ENCODE measurements around the gene SMARCC2. TPM values are rescaled to one million over a fixed set of nuclear protein-coding genes. Genes with fewer than 3 reads are reported as not detected.

Gene SMARCC2
- total and polyA plus RNA-seq, 12 donors = 16.2 to 81.9 (median 60.7) TPM

DNA sequence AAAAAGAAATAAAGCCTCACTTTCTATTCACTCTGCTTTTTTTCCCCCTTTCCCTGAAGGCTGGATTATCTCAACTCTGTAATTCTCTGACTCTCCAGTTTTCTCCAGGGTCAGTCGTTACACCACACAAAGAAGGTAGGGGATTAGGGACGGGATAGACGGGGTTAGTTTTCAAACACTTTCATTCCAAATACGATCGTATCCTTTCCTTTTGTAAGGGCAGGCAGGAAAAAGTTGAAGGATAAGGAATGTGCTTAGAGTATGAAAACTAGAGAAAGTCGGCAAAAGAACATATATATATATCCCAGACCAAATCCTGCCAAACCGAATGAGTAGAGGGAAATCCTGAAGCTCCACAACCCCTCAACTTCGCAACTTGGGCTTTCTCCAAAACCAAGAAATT lies 61.8 kb downstream of the SMARCC2 start:
- TF ChIP-seq, protein P1, sequence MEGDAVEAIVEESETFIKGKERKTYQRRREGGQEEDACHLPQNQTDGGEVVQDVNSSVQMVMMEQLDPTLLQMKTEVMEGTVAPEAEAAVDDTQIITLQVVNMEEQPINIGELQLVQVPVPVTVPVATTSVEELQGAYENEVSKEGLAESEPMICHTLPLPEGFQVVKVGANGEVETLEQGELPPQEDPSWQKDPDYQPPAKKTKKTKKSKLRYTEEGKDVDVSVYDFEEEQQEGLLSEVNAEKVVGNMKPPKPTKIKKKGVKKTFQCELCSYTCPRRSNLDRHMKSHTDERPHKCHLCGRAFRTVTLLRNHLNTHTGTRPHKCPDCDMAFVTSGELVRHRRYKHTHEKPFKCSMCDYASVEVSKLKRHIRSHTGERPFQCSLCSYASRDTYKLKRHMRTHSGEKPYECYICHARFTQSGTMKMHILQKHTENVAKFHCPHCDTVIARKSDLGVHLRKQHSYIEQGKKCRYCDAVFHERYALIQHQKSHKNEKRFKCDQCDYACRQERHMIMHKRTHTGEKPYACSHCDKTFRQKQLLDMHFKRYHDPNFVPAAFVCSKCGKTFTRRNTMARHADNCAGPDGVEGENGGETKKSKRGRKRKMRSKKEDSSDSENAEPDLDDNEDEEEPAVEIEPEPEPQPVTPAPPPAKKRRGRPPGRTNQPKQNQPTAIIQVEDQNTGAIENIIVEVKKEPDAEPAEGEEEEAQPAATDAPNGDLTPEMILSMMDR (IDR thresholded peaks at IDR 0.05) = no peak
- intact Hi-C loops (cut with DNase I) = loop anchor here in 8 of 10 donors (1.0 to 10.0 kb wide), 9 partner anchors 29 to 507 kb away; partner anchors contain the start of genes MYL6 (in 5 of the 8), SMARCC2 (in 2 of the 8), SPRYD4 (in 2 of the 8) and BAZ2A (in 1 of the 8)

DNA sequence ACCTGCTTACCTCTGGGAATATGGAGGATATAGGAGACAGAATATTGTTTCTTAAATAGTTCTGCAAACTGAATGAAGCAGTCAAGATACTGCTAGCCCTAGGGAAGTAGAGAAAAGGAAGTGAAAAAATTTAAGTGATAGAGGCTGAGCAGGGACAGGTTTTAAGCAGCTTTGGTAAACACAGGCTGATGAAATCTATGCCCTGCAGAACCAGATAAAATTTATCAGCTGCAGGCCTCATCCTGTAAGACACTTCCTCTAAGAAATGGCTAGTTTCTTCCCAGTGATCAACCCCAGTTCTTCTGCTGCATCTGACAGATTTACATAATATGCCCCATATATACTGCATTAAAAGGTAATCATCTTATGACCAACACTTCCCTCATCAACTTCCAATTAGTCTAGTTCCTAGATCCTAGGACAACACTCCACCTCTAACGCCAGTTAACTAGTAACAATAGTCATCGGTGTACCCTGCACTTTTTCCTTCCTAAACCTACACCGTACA lies 62.5 kb downstream of the SMARCC2 start:
- TF ChIP-seq, protein P1 (IDR thresholded peaks at IDR 0.05) = no peak
- no peaks in the 10 kb centered on the region for H3K27me3 ChIP-seq
- H3K36me3 ChIP-seq = peaks cover 0 to 35% (median 5%) of the 10 kb centered on the region in 9 donors
- peaks cover 8 to 66% (median 51%) of the 10 kb centered on the region in 9 donors for H3K4me1 ChIP-seq
- H3K4me3 ChIP-seq = peak overlapping the region in 6 of 10 donors; percentile 78 to 94 (median 86)
- 48 to 52% methylated on average over 3 of the region's 3 CpGs for WGBS, 2 donors
- intact Hi-C loops (cut with DNase I) = loop anchor here in 8 of 10 donors (1.0 to 10.0 kb wide), 10 partner anchors 30 to 508 kb away; partner anchors contain the start of genes MYL6 (in 5 of the 8), SMARCC2 (in 2 of the 8), SPRYD4 (in 2 of the 8) and BAZ2A (in 1 of the 8)
- H3K9me3 ChIP-seq = no peaks in the 10 kb centered on the region
- DNase-seq (no peak), ATAC-seq (no peak)
- H3K27ac ChIP-seq = peak overlapping the region; percentile 11 to 91 (median 82)

More for the DNA sequence above, 61.8 kb downstream of the SMARCC2 start:
- Histone ChIP-seq H3K9me3 (no peaks in the 10 kb centered on the region), H3K4me3 (peak overlapping the region in 9 of 10 donors; percentile 23 to 94 (median 84)), H3K36me3 (peaks cover 0 to 35% (median 7%) of the 10 kb centered on the region in 9 donors), H3K4me1 (peaks cover 8 to 61% (median 49%) of the 10 kb centered on the region in 9 donors), H3K27ac (peak overlapping the region; percentile 51 to 91 (median 82)), H3K27me3 (no peaks in the 10 kb centered on the region)
- WGBS, 2 donors = 0% methylated on average over 8 of the region's 8 CpGs
- DNase-seq (no peak), ATAC-seq (no peak)

DNA sequence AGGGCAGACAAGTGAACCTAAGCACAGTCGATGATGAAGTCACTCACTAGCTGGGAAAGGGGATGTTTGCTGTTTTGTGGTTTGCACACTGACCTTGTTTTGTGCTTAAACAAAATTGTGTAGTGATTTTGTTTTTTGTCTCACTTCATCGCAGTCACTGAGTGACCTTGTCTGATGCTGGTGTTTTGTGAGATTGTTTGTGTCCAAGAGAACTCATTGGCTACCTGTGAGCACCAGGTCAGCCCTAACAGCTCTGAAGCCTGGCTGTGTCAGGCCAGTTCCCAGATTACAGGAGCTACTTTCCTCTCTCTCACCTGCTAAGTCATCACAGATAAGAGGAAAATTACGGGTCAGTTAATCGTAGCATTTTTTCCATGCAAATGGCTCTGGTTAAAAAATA lies 65.2 kb downstream of the SMARCC2 start:
- H3K27ac ChIP-seq = no peak overlapping the region
- peaks cover 6 to 72% (median 58%) of the 10 kb centered on the region in 9 donors for H3K4me1 ChIP-seq

DNA sequence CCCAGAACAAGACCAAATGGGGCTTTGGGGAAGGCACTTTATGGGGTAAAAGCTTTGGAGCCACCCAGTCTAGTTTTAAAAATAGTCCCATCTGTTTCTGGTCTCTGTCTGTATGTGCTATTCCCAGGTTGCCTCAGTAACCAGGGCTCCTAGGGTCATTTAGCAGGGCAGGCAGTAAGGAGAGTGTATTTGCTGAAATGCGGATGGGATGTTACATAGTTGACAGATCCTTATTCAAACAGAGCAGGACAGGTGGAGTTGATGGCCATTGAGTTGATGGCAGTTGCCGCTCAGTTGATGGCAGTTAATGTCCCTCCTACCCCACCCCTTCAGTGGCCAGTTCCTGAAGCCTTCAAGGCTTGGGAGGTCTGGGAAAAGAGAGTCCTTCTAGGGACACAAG lies 66.6 kb downstream of the SMARCC2 start:
- WGBS, 2 donors = 53 to 66% methylated on average over 2 of the region's 2 CpGs
- Histone ChIP-seq H3K27me3 (no peaks in the 10 kb centered on the region), H3K36me3 (peaks cover 0 to 39% (median 13%) of the 10 kb centered on the region in 9 donors), H3K9me3 (no peaks in the 10 kb centered on the region), H3K4me1 (peaks cover 6 to 77% (median 64%) of the 10 kb centered on the region in 9 donors), H3K27ac (peak overlapping the region in 6 of 10 donors; percentile 10 to 68 (median 22)), H3K4me3 (no peak overlapping the region)
- intact Hi-C loops (cut with DNase I) = loop anchor here in 5 of 10 donors (5.0 to 10.0 kb wide), 4 partner anchors 35 to 512 kb away; partner anchors contain the start of genes SPRYD4 (in 2 of the 5), BAZ2A (in 1 of the 5), MYL6 (in 1 of the 5) and SMARCC2 (in 1 of the 5)
- DNase-seq (no peak), ATAC-seq (no peak)
- TF ChIP-seq, protein P1 (IDR thresholded peaks at IDR 0.05) = no peak

More for the DNA sequence above, 65.2 kb downstream of the SMARCC2 start:
- Histone ChIP-seq H3K27me3 (no peaks in the 10 kb centered on the region), H3K4me3 (no peak overlapping the region), H3K9me3 (no peaks in the 10 kb centered on the region), H3K36me3 (peaks cover 0 to 39% (median 13%) of the 10 kb centered on the region in 9 donors)
- DNase-seq (no peak), ATAC-seq (no peak)
- intact Hi-C loops (cut with DNase I) = loop anchor here in 5 of 10 donors (5.0 to 10.0 kb wide), 4 partner anchors 33 to 511 kb away; partner anchors contain the start of genes SPRYD4 (in 2 of the 5), BAZ2A (in 1 of the 5), MYL6 (in 1 of the 5) and SMARCC2 (in 1 of the 5)
- TF ChIP-seq, protein P1 (IDR thresholded peaks at IDR 0.05) = no peak
- 86 to 92% methylated on average over 4 of the region's 4 CpGs for WGBS, 2 donors

All from heart right ventricle (tissue), 16 donors.